Left ventricle myocardium inferior (tissue), 1 donor: ENCODE measurements around the gene F13A1. TPM values are rescaled to one million over a fixed set of nuclear protein-coding genes. Genes with fewer than 3 reads are reported as not detected.

Experiments
- DNase-seq: peaks from one replicate; pipeline ENCODE4 v3.0.0-alpha.2; 2020
- H3K27ac ChIP-seq: fragments of 200-600 bp; replicated peaks from 2 replicates; pipeline ENCODE4 v1.8.0; 2021
- H3K27me3 ChIP-seq: fragments of 200-600 bp; 2 replicates; pipeline ENCODE4 v1.8.0; 2021; ENCODE audit warnings: low read depth
- H3K36me3 ChIP-seq: fragments of 200-600 bp; 2 replicates; pipeline ENCODE4 v1.8.0; 2021
- H3K4me1 ChIP-seq: fragments of 200-600 bp; 2 replicates; pipeline ENCODE4 v1.8.0; 2021
- H3K4me3 ChIP-seq: fragments of 200-600 bp; 2 replicates; pipeline ENCODE4 v1.8.0; 2021; ENCODE audit warnings: mild to moderate bottlenecking, moderate library complexity
- H3K9me3 ChIP-seq: fragments of 200-600 bp; replicated peaks from 2 replicates; pipeline ENCODE4 v1.8.0; 2021
- CTCF ChIP-seq: fragments of 200-600 bp; IDR thresholded peaks from 2 replicates; pipeline ENCODE4 v1.8.0; 2021; ENCODE audit warnings: antibody characterized with exemption, mild to moderate bottlenecking, borderline replicate concordance
- intact Hi-C: fragments of 100-400 bp; cut with micrococcal nuclease; formaldehyde crosslinking; loops from one replicate; pipeline ENCODE4 v1.11.0; 2022
- total RNA-seq: library from RNA; stranded (reverse); fragmentation: NEBNext Ultra II Directional; extraction: Animal tissue kit (Norgen Biotek cat#: 25700); gene quantifications from one replicate; pipeline ENCODE4 v1.2.1, GENCODE V29; 2021
- donor health status: DM: no; HTN: yes; CAD: no; lungs with severe emphysema.

F13A1 gene
- total RNA-seq, 1 donor from 2014 or later = 93.1 TPM

- no peak overlapping the region for H3K27ac ChIP-seq
- H3K36me3 ChIP-seq = no peaks in the 10 kb centered on the region
- H3K4me3 ChIP-seq = no peak overlapping the region
- DNase-seq = no peak
- peaks cover 7% of the 10 kb centered on the region for H3K27me3 ChIP-seq
- H3K9me3 ChIP-seq = no peaks in the 10 kb centered on the region
- intact Hi-C loops = no loop called here
- H3K4me1 ChIP-seq = no peaks in the 10 kb centered on the region
- TF ChIP-seq CTCF = no peak
Measured at GRCh38 chr6:6260196-6260722, 60.2 kb downstream of the F13A1 start.

- DNase-seq = no peak
Measured at GRCh38 chr6:6256886-6257285, 63.6 kb downstream of the F13A1 start.

GRCh38 chr6:6256259-6256658 lies 64.2 kb downstream of the F13A1 start:
- no peaks in the 10 kb centered on the region for H3K9me3 ChIP-seq
- intact Hi-C loops = no loop called here
- no peak for DNase-seq
- no peak for TF ChIP-seq CTCF
- H3K27ac ChIP-seq = no peak overlapping the region
- H3K4me3 ChIP-seq = no peak overlapping the region
- no peaks in the 10 kb centered on the region for H3K36me3 ChIP-seq
- H3K27me3 ChIP-seq = peaks cover 24% of the 10 kb centered on the region
- H3K4me1 ChIP-seq = no peaks in the 10 kb centered on the region

More at GRCh38 chr6:6256886-6257285, 63.6 kb downstream of the F13A1 start:
- Histone ChIP-seq H3K9me3 (no peaks in the 10 kb centered on the region), H3K27ac (no peak overlapping the region), H3K27me3 (peaks cover 19% of the 10 kb centered on the region), H3K4me3 (no peak overlapping the region), H3K36me3 (no peaks in the 10 kb centered on the region), H3K4me1 (no peaks in the 10 kb centered on the region)
- no peak for TF ChIP-seq CTCF
- intact Hi-C loops = no loop called here

GRCh38 chr6:6251555-6252280 lies 68.7 kb downstream of the F13A1 start:
- no peak for TF ChIP-seq CTCF
- H3K4me1 ChIP-seq = no peaks in the 10 kb centered on the region
- no peak overlapping the region for H3K4me3 ChIP-seq
- H3K27ac ChIP-seq = no peak overlapping the region
- H3K27me3 ChIP-seq = peaks cover 51% of the 10 kb centered on the region
- no peak for DNase-seq
- no peaks in the 10 kb centered on the region for H3K36me3 ChIP-seq
- intact Hi-C loops = no loop called here
- no peaks in the 10 kb centered on the region for H3K9me3 ChIP-seq

GRCh38 chr6:6248651-6249050 lies 71.8 kb downstream of the F13A1 start:
- Histone ChIP-seq H3K36me3 (no peaks in the 10 kb centered on the region), H3K4me1 (no peaks in the 10 kb centered on the region), H3K9me3 (no peaks in the 10 kb centered on the region), H3K4me3 (no peak overlapping the region), H3K27ac (no peak overlapping the region), H3K27me3 (peaks cover 43% of the 10 kb centered on the region)
- TF ChIP-seq CTCF = no peak
- DNase-seq = no peak
- intact Hi-C loops = no loop called here
